Stimulated activated CD8-positive, alpha-beta memory T cell treated with anti-CD3 and anti-CD28 coated beads, Interleukin-7, amount 100 ng/mL, for 24 hours (primary cell): Measurements from ENCODE around the gene PPP2R2D.

ENCODE experiments used
- DNase-seq: peaks from one replicate; pipeline ENCODE4 v3.0.0-alpha.2; 2020; ENCODE audit warnings: low read depth

The PPP2R2D gene

GRCh38 chr10:131929122-131929845 lies 28.5 kb downstream of the PPP2R2D start:
- DNase-seq = no peak

DNA sequence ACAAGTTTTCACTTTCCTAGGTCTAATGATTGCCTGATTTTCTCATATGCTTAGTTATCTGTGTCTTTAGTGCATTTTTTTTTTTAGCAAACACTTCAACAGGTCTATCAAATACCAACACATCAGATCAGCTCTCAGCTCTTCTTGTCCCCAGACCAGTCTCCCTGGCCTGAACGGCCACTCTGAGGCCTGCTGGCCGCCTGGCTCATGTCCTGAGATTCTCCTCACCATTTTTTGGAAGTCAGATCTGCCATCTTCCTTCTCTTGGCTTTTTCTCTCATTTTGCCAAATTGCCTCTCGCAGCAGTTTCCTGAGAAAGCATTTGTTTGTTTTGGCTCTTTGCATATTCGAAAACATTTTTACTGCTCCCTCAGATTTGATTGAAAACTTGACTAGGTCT lies 29.3 kb downstream of the PPP2R2D start:
- no peak for DNase-seq

DNA sequence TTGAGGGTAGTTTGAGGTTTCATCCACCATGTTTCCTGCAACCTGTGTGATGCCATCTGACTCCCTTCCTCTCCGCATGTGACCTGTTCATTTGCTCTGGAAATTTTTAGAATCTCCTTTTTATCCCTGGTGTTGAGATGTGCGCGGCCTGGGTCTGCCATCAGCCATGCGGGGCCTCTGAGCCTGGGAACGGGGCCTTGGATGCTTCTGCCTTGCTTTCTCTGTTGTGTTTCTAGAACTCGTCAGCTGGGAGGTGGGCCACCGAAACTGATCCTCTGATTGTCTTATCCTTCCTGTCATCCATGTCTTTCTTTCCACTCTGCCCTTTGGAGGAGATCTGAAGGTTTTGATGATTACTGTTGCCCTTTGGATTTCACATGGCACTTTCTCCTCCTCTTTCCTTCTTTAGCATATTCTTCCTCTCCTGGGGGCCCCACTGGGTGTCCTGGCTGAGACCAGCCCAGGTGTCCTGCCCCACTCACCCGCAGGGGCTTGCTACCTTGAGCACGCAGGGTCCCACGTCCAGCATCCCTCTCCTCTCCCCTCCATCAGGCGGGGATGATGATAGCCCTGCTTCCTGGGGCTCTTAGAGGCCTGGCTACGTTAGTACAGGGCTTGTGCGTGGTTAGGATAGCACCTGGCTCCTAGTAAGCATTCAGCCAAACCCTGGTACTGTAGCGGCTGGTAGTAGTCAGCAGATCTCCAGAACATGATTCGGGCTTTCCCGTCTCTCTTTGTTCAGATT lies 29.9 kb downstream of the PPP2R2D start:
- no peak for DNase-seq

GRCh38 chr10:131931981-131932380 lies 31.2 kb downstream of the PPP2R2D start:
- DNase-seq = no peak

- DNase-seq = no peak
These were observed 32.3 kb downstream of the PPP2R2D start for GRCh38 chr10:131933016-131933695.

- DNase-seq = no peak
These were observed 32.9 kb downstream of the PPP2R2D start for GRCh38 chr10:131933696-131934086.

GRCh38 chr10:131934769-131935168 lies 34.0 kb downstream of the PPP2R2D start:
- no peak for DNase-seq

GRCh38 chr10:131935260-131935659 lies 34.5 kb downstream of the PPP2R2D start:
- no peak for DNase-seq

- no peak for DNase-seq
These were observed 35.5 kb downstream of the PPP2R2D start for GRCh38 chr10:131936294-131936693.

DNA sequence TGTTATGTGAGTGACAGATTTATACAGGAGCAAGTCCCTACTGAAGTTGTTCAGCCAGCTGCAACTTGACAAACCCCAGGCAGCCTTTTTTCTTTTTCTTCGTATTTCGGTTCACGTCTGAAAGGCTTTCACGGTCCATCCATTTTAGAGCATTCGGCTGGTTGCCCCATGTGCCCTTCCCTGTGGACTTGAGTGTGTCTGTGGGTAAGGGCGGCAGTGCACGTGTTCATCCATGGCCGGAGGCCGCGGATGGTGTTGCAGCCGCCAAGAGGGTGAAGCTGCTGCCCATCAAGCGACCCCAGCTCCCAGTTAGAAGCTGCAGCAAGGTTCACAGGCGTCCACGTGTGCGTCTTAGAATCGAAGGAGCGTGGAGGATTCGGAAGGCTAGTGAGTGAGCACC lies 35.9 kb downstream of the PPP2R2D start:
- no peak for DNase-seq

- DNase-seq = no peak
These were observed 37.0 kb downstream of the PPP2R2D start for GRCh38 chr10:131937836-131938235.

DNA sequence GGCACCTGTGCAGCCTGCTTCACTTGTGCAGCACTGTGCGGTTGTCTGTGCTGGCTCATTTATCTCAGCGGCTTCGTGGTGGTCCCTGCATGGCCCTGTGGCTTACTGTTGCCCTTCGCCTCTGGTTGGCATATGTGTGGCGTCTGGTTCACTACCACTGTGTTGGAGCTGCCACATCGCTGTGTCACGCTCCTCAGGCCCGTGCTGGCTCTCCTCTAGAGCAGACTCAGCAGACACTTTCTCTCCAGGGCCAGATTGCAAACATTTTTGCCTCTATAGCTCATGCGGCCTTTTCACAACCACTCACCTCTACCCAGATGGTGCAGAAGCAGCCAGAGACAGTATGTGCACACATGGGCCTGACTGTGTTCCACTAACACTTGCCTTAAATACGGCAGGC lies 37.9 kb downstream of the PPP2R2D start:
- no peak for DNase-seq

GRCh38 chr10:131942455-131942854 lies 41.6 kb downstream of the PPP2R2D start:
- DNase-seq = no peak

DNA sequence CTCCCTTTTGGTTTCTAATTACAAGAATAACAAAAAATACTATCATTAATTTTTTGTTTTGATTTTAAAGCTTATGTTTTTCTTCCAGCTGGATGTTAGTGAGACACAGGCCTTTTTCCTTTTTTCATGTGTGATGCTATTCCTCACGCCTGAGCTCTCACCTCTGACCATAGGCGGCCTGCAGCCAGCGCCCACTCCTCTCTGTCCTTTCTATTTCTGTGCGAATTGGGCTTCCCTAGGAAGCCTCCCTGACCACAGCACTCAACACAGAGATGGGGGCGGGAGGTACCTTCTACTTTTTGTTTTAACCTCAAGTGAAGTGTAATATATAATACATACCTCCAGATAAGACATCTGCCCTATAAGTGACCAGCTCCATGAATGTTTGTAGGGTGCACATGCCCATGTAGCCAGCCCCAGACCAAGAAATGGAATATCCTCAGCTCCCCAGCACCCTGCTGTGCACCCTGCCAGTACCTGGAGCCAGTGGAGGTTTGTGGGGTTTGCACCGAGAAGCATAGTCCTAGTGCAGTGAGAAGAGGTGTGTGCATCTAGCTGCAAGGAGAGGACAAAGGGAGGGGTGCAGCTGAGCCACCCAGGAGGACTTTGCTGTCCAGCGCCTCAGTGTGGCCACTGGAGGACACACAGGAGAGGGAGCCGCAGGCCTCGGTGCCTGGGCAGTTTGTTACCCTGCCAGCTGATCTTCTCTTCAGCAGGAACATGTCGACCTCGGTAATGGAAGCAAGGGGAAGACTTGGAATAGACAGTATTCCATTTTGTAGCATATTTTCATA lies 42.4 kb downstream of the PPP2R2D start:
- no peak for DNase-seq

DNA sequence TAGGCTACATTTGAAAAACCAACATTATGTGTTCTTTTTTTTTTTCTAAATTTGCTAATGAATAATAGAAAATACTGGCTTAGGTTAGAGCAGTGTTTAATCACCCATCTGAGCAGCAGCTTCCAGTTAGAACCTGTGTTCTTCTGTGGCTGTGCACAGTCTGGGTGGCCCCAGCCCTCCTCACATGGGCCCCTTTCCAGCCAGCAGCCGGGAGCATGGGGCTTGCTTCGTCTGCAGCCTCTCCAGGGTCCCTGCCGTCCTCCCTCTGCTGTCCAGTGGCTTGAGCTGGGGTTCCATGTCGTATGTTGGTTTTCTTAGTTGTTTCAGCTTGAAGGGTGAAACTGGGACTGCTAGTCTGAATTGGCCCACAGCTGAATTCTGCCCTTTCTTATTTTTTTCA lies 43.6 kb downstream of the PPP2R2D start:
- no peak for DNase-seq

- no peak for DNase-seq
These were observed 44.3 kb downstream of the PPP2R2D start for GRCh38 chr10:131944976-131945695.

GRCh38 chr10:131946321-131946751 lies 45.5 kb downstream of the PPP2R2D start:
- no peak for DNase-seq

DNA sequence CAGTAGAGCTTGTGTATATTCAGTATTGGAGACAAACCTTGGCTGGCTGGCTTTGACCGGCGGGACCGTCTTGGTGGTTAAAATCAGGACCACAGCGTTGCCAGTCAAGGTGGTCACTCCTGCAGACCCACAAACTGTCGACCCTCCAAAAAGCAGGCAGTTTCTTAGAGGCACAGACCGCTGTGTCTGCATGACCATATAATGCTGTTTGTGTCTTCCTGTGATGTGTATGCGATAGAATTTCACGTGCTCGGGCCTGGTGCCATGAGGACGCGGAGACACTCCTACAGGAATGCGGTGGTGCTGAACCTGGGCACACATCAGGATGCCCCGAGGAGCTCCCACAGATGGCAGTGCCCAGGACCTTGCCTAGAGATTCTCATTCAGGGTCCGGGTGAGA lies 46.1 kb downstream of the PPP2R2D start:
- no peak for DNase-seq

DNA sequence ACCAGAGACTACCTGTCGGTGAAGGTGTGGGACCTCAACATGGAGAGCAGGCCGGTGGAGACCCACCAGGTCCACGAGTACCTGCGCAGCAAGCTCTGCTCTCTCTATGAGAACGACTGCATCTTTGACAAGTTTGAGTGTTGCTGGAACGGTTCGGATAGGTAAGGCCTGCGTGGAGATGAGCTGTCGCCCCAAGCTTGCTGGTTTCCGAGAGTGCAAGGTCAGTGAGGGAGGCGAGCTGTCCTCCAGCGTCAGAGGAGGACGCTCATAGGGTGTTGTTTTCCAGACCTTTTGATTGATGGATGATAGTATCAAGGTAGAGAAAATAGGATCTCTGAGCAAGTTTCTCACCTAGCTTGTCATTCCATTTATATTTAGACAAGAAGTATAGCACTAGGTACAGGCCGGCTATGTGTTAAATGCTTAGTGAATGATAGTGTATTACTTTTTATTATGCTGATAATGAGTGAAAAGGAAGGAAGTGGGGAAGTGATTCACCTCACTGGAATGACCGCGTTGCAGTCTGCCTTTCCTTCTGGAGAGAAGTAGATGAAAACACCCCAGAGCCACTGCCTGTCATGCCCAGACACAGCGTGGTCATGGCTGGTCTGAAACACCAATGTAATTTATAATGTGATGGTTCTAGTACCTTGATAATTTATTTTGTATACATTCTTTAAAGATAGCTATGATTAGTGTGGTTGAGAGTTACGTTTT lies 47.0 kb downstream of the PPP2R2D start:
- DNase-seq = no peak

- DNase-seq = no peak
These were observed 47.7 kb downstream of the PPP2R2D start for GRCh38 chr10:131948501-131948900.
